HFFc6 (cell line): ENCODE results near the gene PCDH10. TPM values are rescaled to one million over a fixed set of nuclear protein-coding genes. Genes with fewer than 3 reads are reported as not detected.

Source experiments
- DNase-seq: peaks from one replicate; pipeline ENCODE4 v3.0.0-alpha.2; 2018
- H3K27ac Mint-ChIP-seq: 2 replicates; pipeline ENCODE4 v1.8.0; 2020; ENCODE audit warnings: mild to moderate bottlenecking, mixed read lengths
- H3K27me3 Mint-ChIP-seq: 2 replicates; pipeline ENCODE4 v1.8.0; 2021; ENCODE audit warnings: mild to moderate bottlenecking, moderate library complexity, mixed read lengths; ENCODE audit not compliant: insufficient read depth
- H3K36me3 Mint-ChIP-seq: 2 replicates; pipeline ENCODE4 v1.8.0; 2021; ENCODE audit warnings: low read depth, mixed read lengths
- H3K4me1 Mint-ChIP-seq: 2 replicates; pipeline ENCODE4 v1.8.0; 2020; ENCODE audit warnings: low read depth, mixed read lengths
- H3K4me3 Mint-ChIP-seq: 2 replicates; pipeline ENCODE4 v1.8.0; 2020; ENCODE audit warnings: mild to moderate bottlenecking, moderate library complexity, mixed read lengths
- H3K9me3 Mint-ChIP-seq: 2 replicates; pipeline ENCODE4 v1.8.0; 2020; ENCODE audit warnings: mild to moderate bottlenecking, mixed read lengths
- total RNA-seq, 6 experiments: library from RNA; stranded (reverse); fragmentation: NEBNext Ultra II Directional; extraction: Animal tissue kit (Norgen Biotek cat#: 25700); gene quantifications; 2 replicates in 1 of 6; 3 replicates in 5 of 6; pipeline ENCODE4 v1.2.3, GENCODE V29; 2021
- TF ChIP-seq, protein P1 (sequence below): fragments of 200-600 bp; sonication (generic); IDR thresholded peaks from 2 replicates; pipeline ENCODE4 v1.5.0; 2021; ENCODE audit warnings: antibody characterized with exemption, mild to moderate bottlenecking

PCDH10 gene
- total RNA-seq, 6 experiments from 2014 or later, result 25.2 to 151 (median 26.8) TPM

DNA sequence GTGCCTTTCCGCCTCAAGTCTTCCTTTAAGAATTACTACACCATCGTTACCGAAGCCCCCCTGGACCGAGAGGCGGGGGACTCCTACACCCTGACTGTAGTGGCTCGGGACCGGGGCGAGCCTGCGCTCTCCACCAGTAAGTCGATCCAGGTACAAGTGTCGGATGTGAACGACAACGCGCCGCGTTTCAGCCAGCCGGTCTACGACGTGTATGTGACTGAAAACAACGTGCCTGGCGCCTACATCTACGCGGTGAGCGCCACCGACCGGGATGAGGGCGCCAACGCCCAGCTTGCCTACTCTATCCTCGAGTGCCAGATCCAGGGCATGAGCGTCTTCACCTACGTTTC lies 2.2 kb downstream of the PCDH10 start:
- Mint-ChIP-seq H3K4me3 (peak overlapping the region; percentile 95), H3K27me3 (peaks cover 15% of the 10 kb centered on the region), H3K36me3 (peaks cover 5% of the 10 kb centered on the region; the same call in 1 of the 2 replicates), H3K4me1 (peaks cover 53% of the 10 kb centered on the region), H3K9me3 (no peaks in the 10 kb centered on the region), H3K27ac (peak overlapping the region; percentile 73; the same call in 1 of the 2 replicates)
- TF ChIP-seq, protein P1, sequence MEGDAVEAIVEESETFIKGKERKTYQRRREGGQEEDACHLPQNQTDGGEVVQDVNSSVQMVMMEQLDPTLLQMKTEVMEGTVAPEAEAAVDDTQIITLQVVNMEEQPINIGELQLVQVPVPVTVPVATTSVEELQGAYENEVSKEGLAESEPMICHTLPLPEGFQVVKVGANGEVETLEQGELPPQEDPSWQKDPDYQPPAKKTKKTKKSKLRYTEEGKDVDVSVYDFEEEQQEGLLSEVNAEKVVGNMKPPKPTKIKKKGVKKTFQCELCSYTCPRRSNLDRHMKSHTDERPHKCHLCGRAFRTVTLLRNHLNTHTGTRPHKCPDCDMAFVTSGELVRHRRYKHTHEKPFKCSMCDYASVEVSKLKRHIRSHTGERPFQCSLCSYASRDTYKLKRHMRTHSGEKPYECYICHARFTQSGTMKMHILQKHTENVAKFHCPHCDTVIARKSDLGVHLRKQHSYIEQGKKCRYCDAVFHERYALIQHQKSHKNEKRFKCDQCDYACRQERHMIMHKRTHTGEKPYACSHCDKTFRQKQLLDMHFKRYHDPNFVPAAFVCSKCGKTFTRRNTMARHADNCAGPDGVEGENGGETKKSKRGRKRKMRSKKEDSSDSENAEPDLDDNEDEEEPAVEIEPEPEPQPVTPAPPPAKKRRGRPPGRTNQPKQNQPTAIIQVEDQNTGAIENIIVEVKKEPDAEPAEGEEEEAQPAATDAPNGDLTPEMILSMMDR, result no peak
- no peak for DNase-seq

DNA sequence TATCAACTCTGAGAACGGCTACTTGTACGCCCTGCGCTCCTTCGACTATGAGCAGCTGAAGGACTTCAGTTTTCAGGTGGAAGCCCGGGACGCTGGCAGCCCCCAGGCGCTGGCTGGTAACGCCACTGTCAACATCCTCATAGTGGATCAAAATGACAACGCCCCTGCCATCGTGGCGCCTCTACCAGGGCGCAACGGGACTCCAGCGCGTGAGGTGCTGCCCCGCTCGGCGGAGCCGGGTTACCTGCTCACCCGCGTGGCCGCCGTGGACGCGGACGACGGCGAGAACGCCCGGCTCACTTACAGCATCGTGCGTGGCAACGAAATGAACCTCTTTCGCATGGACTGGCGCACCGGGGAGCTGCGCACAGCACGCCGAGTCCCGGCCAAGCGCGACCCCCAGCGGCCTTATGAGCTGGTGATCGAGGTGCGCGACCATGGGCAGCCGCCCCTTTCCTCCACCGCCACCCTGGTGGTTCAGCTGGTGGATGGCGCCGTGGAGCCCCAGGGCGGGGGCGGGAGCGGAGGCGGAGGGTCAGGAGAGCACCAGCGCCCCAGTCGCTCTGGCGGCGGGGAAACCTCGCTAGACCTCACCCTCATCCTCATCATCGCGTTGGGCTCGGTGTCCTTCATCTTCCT lies 2.7 kb downstream of the PCDH10 start:
- H3K9me3 Mint-ChIP-seq, result no peaks in the 10 kb centered on the region
- peak overlapping the region; percentile 62; the same call in 1 of the 2 replicates for H3K27ac Mint-ChIP-seq
- peaks cover 13% of the 10 kb centered on the region for H3K27me3 Mint-ChIP-seq
- DNase-seq, result peak; percentile 32
- H3K4me1 Mint-ChIP-seq, result peaks cover 54% of the 10 kb centered on the region
- TF ChIP-seq, protein P1, result peak; percentile 69; the same call in 1 of the 2 replicates
- H3K4me3 Mint-ChIP-seq, result peak overlapping the region; percentile 95
- peaks cover 5% of the 10 kb centered on the region; the same call in 1 of the 2 replicates for H3K36me3 Mint-ChIP-seq

DNA sequence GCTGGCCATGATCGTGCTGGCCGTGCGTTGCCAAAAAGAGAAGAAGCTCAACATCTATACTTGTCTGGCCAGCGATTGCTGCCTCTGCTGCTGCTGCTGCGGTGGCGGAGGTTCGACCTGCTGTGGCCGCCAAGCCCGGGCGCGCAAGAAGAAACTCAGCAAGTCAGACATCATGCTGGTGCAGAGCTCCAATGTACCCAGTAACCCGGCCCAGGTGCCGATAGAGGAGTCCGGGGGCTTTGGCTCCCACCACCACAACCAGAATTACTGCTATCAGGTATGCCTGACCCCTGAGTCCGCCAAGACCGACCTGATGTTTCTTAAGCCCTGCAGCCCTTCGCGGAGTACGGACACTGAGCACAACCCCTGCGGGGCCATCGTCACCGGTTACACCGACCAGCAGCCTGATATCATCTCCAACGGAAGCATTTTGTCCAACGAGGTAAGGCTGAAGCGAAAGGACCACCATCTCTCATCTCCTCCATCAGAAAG lies 3.3 kb downstream of the PCDH10 start:
- TF ChIP-seq, protein P1, result no peak
- Mint-ChIP-seq H3K27me3 (peaks cover 13% of the 10 kb centered on the region), H3K4me3 (peak overlapping the region; percentile 95), H3K4me1 (peaks cover 51% of the 10 kb centered on the region), H3K9me3 (no peaks in the 10 kb centered on the region), H3K27ac (peak overlapping the region; percentile 62), H3K36me3 (peaks cover 5% of the 10 kb centered on the region; the same call in 1 of the 2 replicates)
- no peak for DNase-seq

DNA sequence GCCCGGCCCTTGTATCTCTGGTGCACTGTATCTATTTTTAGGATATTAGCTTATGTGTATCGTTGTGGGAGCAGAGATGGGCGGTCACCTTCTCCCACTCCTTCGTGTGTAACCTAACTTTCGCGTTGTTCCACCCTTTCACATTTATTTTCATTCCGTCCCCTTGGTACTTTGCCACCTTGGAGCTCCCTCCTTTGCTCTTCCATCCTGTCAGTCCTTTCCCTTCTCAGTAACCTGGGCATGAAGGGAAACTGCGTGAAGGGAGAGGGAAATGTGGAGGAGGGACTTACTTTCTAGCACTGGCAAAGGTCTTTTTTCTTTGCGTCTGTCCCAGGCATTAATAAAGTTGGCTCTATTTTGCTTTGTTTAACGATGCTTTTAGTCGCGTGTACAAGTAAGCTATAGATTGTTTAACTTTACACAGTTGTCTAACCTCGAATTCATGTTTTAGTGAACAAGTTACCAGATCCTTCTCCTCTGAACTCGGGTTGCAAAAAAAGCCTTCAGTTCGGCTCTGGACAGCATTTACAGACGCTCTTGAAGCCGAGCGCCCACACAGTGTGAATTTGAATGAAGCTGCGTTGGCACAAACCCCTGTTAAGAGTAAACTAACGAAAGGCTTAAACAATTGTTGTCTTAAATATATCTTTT lies 3.9 kb downstream of the PCDH10 start:
- peaks cover 5% of the 10 kb centered on the region; the same call in 1 of the 2 replicates for H3K36me3 Mint-ChIP-seq
- peak overlapping the region; percentile 95 for H3K4me3 Mint-ChIP-seq
- DNase-seq, result no peak
- TF ChIP-seq, protein P1, result no peak
- H3K9me3 Mint-ChIP-seq, result no peaks in the 10 kb centered on the region
- H3K27ac Mint-ChIP-seq, result peak overlapping the region; percentile 62
- peaks cover 49% of the 10 kb centered on the region for H3K4me1 Mint-ChIP-seq
- H3K27me3 Mint-ChIP-seq, result peaks cover 13% of the 10 kb centered on the region

DNA sequence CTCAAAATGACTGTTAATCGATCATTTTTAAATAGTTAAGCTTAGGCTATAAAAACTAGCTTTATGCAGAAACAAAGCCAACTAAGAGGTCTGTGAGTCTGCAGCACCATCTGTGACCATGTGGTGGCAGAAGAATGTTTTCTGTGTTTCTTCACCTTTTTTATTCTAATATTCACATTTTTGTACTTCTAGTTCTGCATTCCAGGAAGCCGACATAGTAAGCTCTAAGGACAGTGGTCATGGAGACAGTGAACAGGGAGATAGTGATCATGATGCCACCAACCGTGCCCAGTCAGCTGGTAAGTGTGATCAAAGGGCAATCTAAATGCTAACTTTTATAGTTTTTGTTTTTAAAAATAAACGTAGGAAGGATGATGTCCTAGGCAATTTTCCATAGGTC lies 5.6 kb downstream of the PCDH10 start:
- Mint-ChIP-seq H3K27me3 (peaks cover 11% of the 10 kb centered on the region), H3K4me3 (peak overlapping the region; percentile 56), H3K4me1 (peaks cover 33% of the 10 kb centered on the region), H3K36me3 (peaks cover 5% of the 10 kb centered on the region; the same call in 1 of the 2 replicates), H3K27ac (no peak overlapping the region), H3K9me3 (no peaks in the 10 kb centered on the region)
- TF ChIP-seq, protein P1, result peak; percentile 80
- peak; percentile 63 for DNase-seq
